HepG2 (cell line): ENCODE measurements around the gene FNDC3A. TPM values are rescaled to one million over a fixed set of nuclear protein-coding genes. Genes with fewer than 3 reads are reported as not detected.

Experiments
- ARID2 ChIP-seq: sonication (generic); formaldehyde crosslinking; IDR thresholded peaks from 2 replicates; pipeline ENCODE4 v1.8.1; 2022; ENCODE audit warnings: mild to moderate bottlenecking, missing genetic modification reagents, borderline replicate concordance
- CHD4 ChIP-seq: fragments of 200-600 bp; sonication (generic); IDR thresholded peaks from 2 replicates; pipeline ENCODE4 v1.7.0; 2017; ENCODE audit warnings: mild to moderate bottlenecking, low read length, borderline replicate concordance
- E2F5 ChIP-seq: sonication (generic); formaldehyde crosslinking; conservative IDR thresholded peaks from 2 replicates; pipeline ENCODE4 v1.4.0; 2020; ENCODE audit warnings: missing genetic modification reagents
- JUN ChIP-seq: sonication (generic); formaldehyde crosslinking; IDR thresholded peaks from 2 replicates; pipeline ENCODE4 v1.4.0; 2020; ENCODE audit warnings: mild to moderate bottlenecking, missing genetic modification reagents
- MIXL1 ChIP-seq: IDR thresholded peaks from 2 replicates; pipeline ENCODE4 v1.6.1; 2016
- PRMT3 ChIP-seq: sonication (generic); formaldehyde crosslinking; IDR thresholded peaks from 2 replicates; pipeline ENCODE4 v1.8.1; 2022; ENCODE audit warnings: low read depth, mild to moderate bottlenecking, moderate library complexity, missing genetic modification reagents, borderline replicate concordance
- RBFOX2 ChIP-seq: fragments of 200-400 bp; formaldehyde crosslinking; IDR thresholded peaks from 2 replicates; pipeline ENCODE4 v1.6.1; 2017; ENCODE audit warnings: low read depth, mild to moderate bottlenecking, low read length
- YEATS2 ChIP-seq: sonication (generic); formaldehyde crosslinking; IDR thresholded peaks from 2 replicates; pipeline ENCODE4 v1.4.0; 2020; ENCODE audit warnings: missing genetic modification reagents, borderline replicate concordance
- ZBTB21 ChIP-seq: sonication (generic); formaldehyde crosslinking; IDR thresholded peaks from 2 replicates; pipeline ENCODE4 v1.4.0; 2020; ENCODE audit warnings: missing genetic modification reagents
- ZNF282 ChIP-seq: fragments of 450-650 bp; IDR thresholded peaks from 2 replicates; pipeline ENCODE4 v1.6.1; 2018; ENCODE audit not compliant: partially characterized antibody
- ZNF335 ChIP-seq: sonication (generic); formaldehyde crosslinking; IDR thresholded peaks from 2 replicates; pipeline ENCODE4 v1.4.0; 2020; ENCODE audit warnings: missing genetic modification reagents
- ZNF383 ChIP-seq: sonication (generic); formaldehyde crosslinking; IDR thresholded peaks from 2 replicates; pipeline ENCODE4 v1.4.0; 2020; ENCODE audit warnings: missing genetic modification reagents, mild to moderate bottlenecking, borderline replicate concordance
- ZNF674 ChIP-seq: sonication (generic); formaldehyde crosslinking; IDR thresholded peaks from 2 replicates; pipeline ENCODE4 v1.5.0; 2020; ENCODE audit warnings: low read depth, mild to moderate bottlenecking, missing genetic modification reagents
- ZZZ3 ChIP-seq: sonication (generic); formaldehyde crosslinking; IDR thresholded peaks from 2 replicates; pipeline ENCODE4 v1.4.0; 2020; ENCODE audit warnings: missing genetic modification reagents, mild to moderate bottlenecking, borderline replicate concordance
- polyA plus RNA-seq, 8 experiments: library from polyadenylated mRNA; depleted of rRNA in 3 of 8; stranded (reverse) in 7 of 8; unstranded in 1 of 8; fragments of >200 nt; fragmentation: Illumina TruSeq in 4 of 8; extraction: Trizol in 4 of 8; gene quantifications; 2 replicates each; pipeline versions ENCODE4 v1.2.1 to v1.2.3, GENCODE V29; 2011 to 2016; ENCODE audit warnings: low read depth in 4 of 8, missing spikeins in 1 of 8, mixed read lengths in 1 of 8; ENCODE audit not compliant: insufficient read depth in 1 of 8
- total RNA-seq, 5 experiments: library from RNA; depleted of rRNA; stranded (reverse); fragments of >200 nt; fragmentation: Illumina TruSeq; extraction: Trizol; gene quantifications; 2 replicates each; pipeline ENCODE4 v1.2.3, GENCODE V29; 2016; ENCODE audit warnings: low read depth in 1 of 5
- TF ChIP-seq, protein P1 (sequence below): sonication (generic); formaldehyde crosslinking; IDR thresholded peaks from 2 replicates; pipeline ENCODE4 v1.4.0; 2020; ENCODE audit warnings: missing genetic modification reagents, borderline replicate concordance
- TF ChIP-seq, protein P2 (sequence below): sonication (generic); formaldehyde crosslinking; conservative IDR thresholded peaks from 2 replicates; pipeline ENCODE4 v1.4.0; 2020; ENCODE audit warnings: mild to moderate bottlenecking, missing genetic modification reagents, moderate library complexity
- TF ChIP-seq, protein P3 (sequence below): sonication (generic); formaldehyde crosslinking; IDR thresholded peaks from 2 replicates; pipeline ENCODE4 v1.4.0; 2020; ENCODE audit warnings: low read depth, missing genetic modification reagents

The FNDC3A gene
- total and polyA plus RNA-seq, 2 of the 13 experiments (the other 11 are each of a cell fraction or from before 2014, with no cell fraction given), result 36.7 to 39.3 TPM

DNA sequence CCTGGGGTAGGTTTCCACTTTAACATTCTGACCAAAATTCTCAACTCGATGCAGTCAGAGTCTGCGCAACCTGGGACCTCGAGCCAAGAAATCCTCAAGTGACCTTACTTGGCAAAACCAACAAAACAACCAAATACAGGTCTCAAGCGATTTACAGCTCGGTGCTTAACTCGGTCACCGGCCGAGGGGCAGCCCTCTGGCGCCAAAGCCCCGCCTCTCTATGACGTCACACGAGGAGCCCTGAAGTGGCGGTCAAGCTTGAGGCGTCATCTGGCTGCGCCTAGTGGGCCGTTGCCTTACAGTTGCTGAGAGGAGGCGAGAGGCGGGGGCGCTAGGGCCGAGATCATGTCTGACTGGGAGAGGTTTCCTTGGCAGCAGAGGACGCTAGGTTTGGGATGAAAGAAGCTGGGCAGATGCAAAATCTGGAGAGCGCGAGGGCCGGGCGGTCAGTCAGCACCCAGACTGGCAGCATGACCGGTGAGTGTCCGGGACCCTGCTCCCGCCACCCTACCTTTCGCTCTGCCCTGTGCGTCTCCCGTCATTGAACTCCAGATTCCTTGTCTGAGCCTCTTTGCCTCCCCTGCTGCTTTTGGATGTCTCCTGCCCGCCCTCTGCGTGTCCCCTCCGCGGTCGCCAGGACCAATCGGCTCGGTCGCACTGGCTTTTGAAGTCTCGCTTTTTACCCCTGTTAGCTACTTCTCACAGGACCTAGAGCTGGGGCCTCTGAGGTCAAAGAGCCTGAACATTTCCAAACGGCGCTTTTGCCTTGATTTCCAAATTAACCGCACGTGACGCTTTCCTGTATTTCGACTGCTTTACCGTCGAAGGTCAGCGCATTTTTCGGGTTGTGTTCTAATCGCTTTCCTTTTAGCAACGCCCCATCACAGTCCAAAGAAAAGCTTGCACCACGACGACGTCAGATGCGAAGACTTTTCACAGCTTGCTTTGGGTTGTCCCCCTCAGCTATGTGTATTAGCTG, 272.2 kb downstream of the FNDC3A start, which contains the start of gene CDADC1 (continued):
- TF ChIP-seq PRMT3 (CRISPR knock-in tag) (no peak), YEATS2 (CRISPR knock-in tag) (peak; percentile 89), ZNF383 (CRISPR knock-in tag) (no peak), JUN (CRISPR knock-in tag) (no peak; the same call in 1 of the 2 replicates), ZZZ3 (CRISPR knock-in tag) (no peak), MIXL1 (CRISPR knock-in tag) (no peak), E2F5 (no peak), ARID2 (CRISPR knock-in tag) (no peak), ZNF282 (no peak), ZBTB21 (CRISPR knock-in tag) (peak; percentile 85), ZNF335 (0 out of 2 replicates have a peak, but pooled peaks have one; percentile 21), ZNF674 (CRISPR knock-in tag) (no peak), CHD4 (no peak), RBFOX2 (peak; percentile 59)
- TF ChIP-seq, protein P1, sequence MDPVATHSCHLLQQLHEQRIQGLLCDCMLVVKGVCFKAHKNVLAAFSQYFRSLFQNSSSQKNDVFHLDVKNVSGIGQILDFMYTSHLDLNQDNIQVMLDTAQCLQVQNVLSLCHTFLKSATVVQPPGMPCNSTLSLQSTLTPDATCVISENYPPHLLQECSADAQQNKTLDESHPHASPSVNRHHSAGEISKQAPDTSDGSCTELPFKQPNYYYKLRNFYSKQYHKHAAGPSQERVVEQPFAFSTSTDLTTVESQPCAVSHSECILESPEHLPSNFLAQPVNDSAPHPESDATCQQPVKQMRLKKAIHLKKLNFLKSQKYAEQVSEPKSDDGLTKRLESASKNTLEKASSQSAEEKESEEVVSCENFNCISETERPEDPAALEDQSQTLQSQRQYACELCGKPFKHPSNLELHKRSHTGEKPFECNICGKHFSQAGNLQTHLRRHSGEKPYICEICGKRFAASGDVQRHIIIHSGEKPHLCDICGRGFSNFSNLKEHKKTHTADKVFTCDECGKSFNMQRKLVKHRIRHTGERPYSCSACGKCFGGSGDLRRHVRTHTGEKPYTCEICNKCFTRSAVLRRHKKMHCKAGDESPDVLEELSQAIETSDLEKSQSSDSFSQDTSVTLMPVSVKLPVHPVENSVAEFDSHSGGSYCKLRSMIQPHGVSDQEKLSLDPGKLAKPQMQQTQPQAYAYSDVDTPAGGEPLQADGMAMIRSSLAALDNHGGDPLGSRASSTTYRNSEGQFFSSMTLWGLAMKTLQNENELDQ (CRISPR knock-in tag), result no peak
- TF ChIP-seq, protein P2, sequence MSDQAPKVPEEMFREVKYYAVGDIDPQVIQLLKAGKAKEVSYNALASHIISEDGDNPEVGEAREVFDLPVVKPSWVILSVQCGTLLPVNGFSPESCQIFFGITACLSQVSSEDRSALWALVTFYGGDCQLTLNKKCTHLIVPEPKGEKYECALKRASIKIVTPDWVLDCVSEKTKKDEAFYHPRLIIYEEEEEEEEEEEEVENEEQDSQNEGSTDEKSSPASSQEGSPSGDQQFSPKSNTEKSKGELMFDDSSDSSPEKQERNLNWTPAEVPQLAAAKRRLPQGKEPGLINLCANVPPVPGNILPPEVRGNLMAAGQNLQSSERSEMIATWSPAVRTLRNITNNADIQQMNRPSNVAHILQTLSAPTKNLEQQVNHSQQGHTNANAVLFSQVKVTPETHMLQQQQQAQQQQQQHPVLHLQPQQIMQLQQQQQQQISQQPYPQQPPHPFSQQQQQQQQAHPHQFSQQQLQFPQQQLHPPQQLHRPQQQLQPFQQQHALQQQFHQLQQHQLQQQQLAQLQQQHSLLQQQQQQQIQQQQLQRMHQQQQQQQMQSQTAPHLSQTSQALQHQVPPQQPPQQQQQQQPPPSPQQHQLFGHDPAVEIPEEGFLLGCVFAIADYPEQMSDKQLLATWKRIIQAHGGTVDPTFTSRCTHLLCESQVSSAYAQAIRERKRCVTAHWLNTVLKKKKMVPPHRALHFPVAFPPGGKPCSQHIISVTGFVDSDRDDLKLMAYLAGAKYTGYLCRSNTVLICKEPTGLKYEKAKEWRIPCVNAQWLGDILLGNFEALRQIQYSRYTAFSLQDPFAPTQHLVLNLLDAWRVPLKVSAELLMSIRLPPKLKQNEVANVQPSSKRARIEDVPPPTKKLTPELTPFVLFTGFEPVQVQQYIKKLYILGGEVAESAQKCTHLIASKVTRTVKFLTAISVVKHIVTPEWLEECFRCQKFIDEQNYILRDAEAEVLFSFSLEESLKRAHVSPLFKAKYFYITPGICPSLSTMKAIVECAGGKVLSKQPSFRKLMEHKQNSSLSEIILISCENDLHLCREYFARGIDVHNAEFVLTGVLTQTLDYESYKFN (CRISPR knock-in tag), result 0 out of 2 replicates have a peak, but pooled peaks have one; percentile 22
- TF ChIP-seq, protein P3, sequence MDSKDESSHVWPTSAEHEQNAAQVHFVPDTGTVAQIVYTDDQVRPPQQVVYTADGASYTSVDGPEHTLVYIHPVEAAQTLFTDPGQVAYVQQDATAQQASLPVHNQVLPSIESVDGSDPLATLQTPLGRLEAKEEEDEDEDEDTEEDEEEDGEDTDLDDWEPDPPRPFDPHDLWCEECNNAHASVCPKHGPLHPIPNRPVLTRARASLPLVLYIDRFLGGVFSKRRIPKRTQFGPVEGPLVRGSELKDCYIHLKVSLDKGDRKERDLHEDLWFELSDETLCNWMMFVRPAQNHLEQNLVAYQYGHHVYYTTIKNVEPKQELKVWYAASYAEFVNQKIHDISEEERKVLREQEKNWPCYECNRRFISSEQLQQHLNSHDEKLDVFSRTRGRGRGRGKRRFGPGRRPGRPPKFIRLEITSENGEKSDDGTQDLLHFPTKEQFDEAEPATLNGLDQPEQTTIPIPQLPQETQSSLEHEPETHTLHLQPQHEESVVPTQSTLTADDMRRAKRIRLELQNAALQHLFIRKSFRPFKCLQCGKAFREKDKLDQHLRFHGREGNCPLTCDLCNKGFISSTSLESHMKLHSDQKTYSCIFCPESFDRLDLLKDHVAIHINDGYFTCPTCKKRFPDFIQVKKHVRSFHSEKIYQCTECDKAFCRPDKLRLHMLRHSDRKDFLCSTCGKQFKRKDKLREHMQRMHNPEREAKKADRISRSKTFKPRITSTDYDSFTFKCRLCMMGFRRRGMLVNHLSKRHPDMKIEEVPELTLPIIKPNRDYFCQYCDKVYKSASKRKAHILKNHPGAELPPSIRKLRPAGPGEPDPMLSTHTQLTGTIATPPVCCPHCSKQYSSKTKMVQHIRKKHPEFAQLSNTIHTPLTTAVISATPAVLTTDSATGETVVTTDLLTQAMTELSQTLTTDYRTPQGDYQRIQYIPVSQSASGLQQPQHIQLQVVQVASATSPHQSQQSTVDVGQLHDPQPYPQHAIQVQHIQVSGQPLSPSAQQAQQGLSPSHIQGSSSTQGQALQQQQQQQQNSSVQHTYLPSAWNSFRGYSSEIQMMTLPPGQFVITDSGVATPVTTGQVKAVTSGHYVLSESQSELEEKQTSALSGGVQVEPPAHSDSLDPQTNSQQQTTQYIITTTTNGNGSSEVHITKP (CRISPR knock-in tag), result no peak
